HepG2 (cell line): Measurements from ENCODE around the gene CCDC116. TPM values are rescaled to one million over a fixed set of nuclear protein-coding genes. Genes with fewer than 3 reads are reported as not detected.

Source experiments
- CSRNP1 ChIP-seq: sonication (generic); formaldehyde crosslinking; IDR thresholded peaks from 2 replicates; pipeline ENCODE4 v1.8.1; 2023; ENCODE audit warnings: mild to moderate bottlenecking, missing genetic modification reagents
- ELF3 ChIP-seq: IDR thresholded peaks from 2 replicates; pipeline ENCODE4 v1.6.1; 2016; ENCODE audit warnings: missing genetic modification reagents, missing compliant biosample characterization
- EZH2 ChIP-seq: conservative IDR thresholded peaks from 2 replicates; pipeline ENCODE4 v1.6.1; 2012; ENCODE audit warnings: mild to moderate bottlenecking, low read depth, low read length, moderate library complexity
- FLYWCH1 ChIP-seq: sonication (generic); formaldehyde crosslinking; IDR thresholded peaks from 2 replicates; pipeline ENCODE4 v1.8.1; 2023; ENCODE audit warnings: mild to moderate bottlenecking, missing genetic modification reagents
- GLI4 ChIP-seq: sonication (generic); formaldehyde crosslinking; IDR thresholded peaks from 2 replicates; pipeline ENCODE4 v1.5.1; 2020; ENCODE audit warnings: missing genetic modification reagents, mild to moderate bottlenecking, moderate library complexity, borderline replicate concordance
- KDM2A ChIP-seq: sonication (generic); formaldehyde crosslinking; IDR thresholded peaks from 2 replicates; pipeline ENCODE4 v1.4.0; 2020; ENCODE audit warnings: low read depth, missing genetic modification reagents, borderline replicate concordance
- KLF9 ChIP-seq: IDR thresholded peaks from 2 replicates; pipeline ENCODE4 v1.6.1; 2016; ENCODE audit warnings: low read depth
- LCORL ChIP-seq, 2 experiments: fragments of 450-650 bp in 1 of 2; sonication (generic) in 1 of 2; formaldehyde crosslinking in 1 of 2; IDR thresholded peaks; 2 replicates each; pipeline versions ENCODE4 v1.5.0 to v1.6.1; 2017 to 2020; ENCODE audit warnings: antibody characterized with exemption in 1 of 2, missing genetic modification reagents in 1 of 2
- NPAS2 ChIP-seq: sonication (generic); formaldehyde crosslinking; IDR thresholded peaks from 2 replicates; pipeline ENCODE4 v1.8.0; 2022; ENCODE audit warnings: mild to moderate bottlenecking, missing genetic modification reagents, borderline replicate concordance
- POLR2AphosphoS5 ChIP-seq: IDR thresholded peaks from 2 replicates; pipeline ENCODE4 v1.6.1; 2012; ENCODE audit warnings: low read depth, low read length
- RFX5 ChIP-seq: IDR thresholded peaks from 2 replicates; pipeline ENCODE4 v1.6.1; 2011; ENCODE audit warnings: low read depth, low read length, improper control_type of control experiment
- YY1 ChIP-seq: IDR thresholded peaks from 2 replicates; pipeline ENCODE4 v1.6.1; 2011; ENCODE audit warnings: low read length, low read depth, moderate library complexity, mild to moderate bottlenecking; ENCODE audit not compliant: insufficient read depth, insufficient replicate concordance
- ZBTB7B ChIP-seq: sonication (generic); formaldehyde crosslinking; IDR thresholded peaks from 2 replicates; pipeline ENCODE4 v1.4.0; 2020; ENCODE audit warnings: missing genetic modification reagents
- ZNF225 ChIP-seq: sonication (generic); formaldehyde crosslinking; IDR thresholded peaks from 2 replicates; pipeline ENCODE4 v1.4.0; 2020; ENCODE audit warnings: mild to moderate bottlenecking, missing genetic modification reagents
- ZNF605 ChIP-seq: sonication (generic); formaldehyde crosslinking; IDR thresholded peaks from 2 replicates; pipeline ENCODE4 v1.8.0; 2022; ENCODE audit warnings: mild to moderate bottlenecking, missing genetic modification reagents
- ZNF891 ChIP-seq: sonication (generic); formaldehyde crosslinking; IDR thresholded peaks from 2 replicates; pipeline ENCODE4 v1.5.0; 2020; ENCODE audit warnings: mild to moderate bottlenecking, missing genetic modification reagents
- ZSCAN22 ChIP-seq: sonication (generic); formaldehyde crosslinking; IDR thresholded peaks from 2 replicates; pipeline ENCODE4 v1.4.0; 2020; ENCODE audit warnings: mild to moderate bottlenecking, missing genetic modification reagents
- polyA plus RNA-seq, 8 experiments: library from polyadenylated mRNA; depleted of rRNA in 3 of 8; stranded (reverse) in 7 of 8; unstranded in 1 of 8; fragments of >200 nt; fragmentation: Illumina TruSeq in 4 of 8; extraction: Trizol in 4 of 8; gene quantifications; 2 replicates each; pipeline versions ENCODE4 v1.2.1 to v1.2.3, GENCODE V29; 2011 to 2016; ENCODE audit warnings: low read depth in 4 of 8, missing spikeins in 1 of 8, mixed read lengths in 1 of 8; ENCODE audit not compliant: insufficient read depth in 1 of 8
- total RNA-seq, 5 experiments: library from RNA; depleted of rRNA; stranded (reverse); fragments of >200 nt; fragmentation: Illumina TruSeq; extraction: Trizol; gene quantifications; 2 replicates each; pipeline ENCODE4 v1.2.3, GENCODE V29; 2016; ENCODE audit warnings: low read depth in 1 of 5
- TF ChIP-seq, protein P1 (sequence below): sonication (generic); formaldehyde crosslinking; IDR thresholded peaks from 2 replicates; pipeline ENCODE4 v1.4.0; 2020; ENCODE audit warnings: missing genetic modification reagents
- TF ChIP-seq, protein P2 (sequence below): sonication (generic); formaldehyde crosslinking; IDR thresholded peaks from 2 replicates; pipeline ENCODE4 v1.8.0; 2022; ENCODE audit warnings: low read depth, missing genetic modification reagents
- TF ChIP-seq, protein P3 (sequence below): sonication (generic); formaldehyde crosslinking; IDR thresholded peaks from 2 replicates; pipeline ENCODE4 v1.8.1; 2023; ENCODE audit warnings: mild to moderate bottlenecking, missing genetic modification reagents
- TF ChIP-seq, protein P4 (sequence below): sonication (generic); formaldehyde crosslinking; conservative IDR thresholded peaks from 2 replicates; pipeline ENCODE4 v1.8.1; 2023; ENCODE audit warnings: missing genetic modification reagents

CCDC116 gene
- total and polyA plus RNA-seq, 2 of the 13 experiments (the other 11 are each of a cell fraction or from before 2014, with no cell fraction given) = 0.15 to 0.33 TPM

GRCh38 chr22:21641789-21642583, 9.4 kb downstream of the CCDC116 start, which contains the start of gene SDF2L1 (continued):
- TF ChIP-seq FLYWCH1 (CRISPR knock-in tag) (no peak), ZBTB7B (no peak), LCORL (IDR thresholded peaks at IDR 0.05) (no peak), LCORL (CRISPR knock-in tag; IDR thresholded peaks at IDR 0.05) (no peak), ELF3 (CRISPR knock-in tag) (0 out of 2 replicates have a peak, but pooled peaks have one; percentile 37), ZNF605 (CRISPR knock-in tag) (no peak), CSRNP1 (CRISPR knock-in tag) (no peak), RFX5 (peak; percentile 88), ZSCAN22 (CRISPR knock-in tag) (no peak), KLF9 (CRISPR knock-in tag) (no peak), YY1 (no peak), KDM2A (CRISPR knock-in tag) (peak; percentile 43; the same call in 1 of the 2 replicates), EZH2 (no peak), NPAS2 (CRISPR knock-in tag) (no peak), POLR2AphosphoS5 (peak; percentile 83), ZNF225 (CRISPR knock-in tag) (no peak), ZNF891 (CRISPR knock-in tag) (no peak), GLI4 (CRISPR knock-in tag) (no peak; the same call in 1 of the 2 replicates)
- TF ChIP-seq, protein P1, sequence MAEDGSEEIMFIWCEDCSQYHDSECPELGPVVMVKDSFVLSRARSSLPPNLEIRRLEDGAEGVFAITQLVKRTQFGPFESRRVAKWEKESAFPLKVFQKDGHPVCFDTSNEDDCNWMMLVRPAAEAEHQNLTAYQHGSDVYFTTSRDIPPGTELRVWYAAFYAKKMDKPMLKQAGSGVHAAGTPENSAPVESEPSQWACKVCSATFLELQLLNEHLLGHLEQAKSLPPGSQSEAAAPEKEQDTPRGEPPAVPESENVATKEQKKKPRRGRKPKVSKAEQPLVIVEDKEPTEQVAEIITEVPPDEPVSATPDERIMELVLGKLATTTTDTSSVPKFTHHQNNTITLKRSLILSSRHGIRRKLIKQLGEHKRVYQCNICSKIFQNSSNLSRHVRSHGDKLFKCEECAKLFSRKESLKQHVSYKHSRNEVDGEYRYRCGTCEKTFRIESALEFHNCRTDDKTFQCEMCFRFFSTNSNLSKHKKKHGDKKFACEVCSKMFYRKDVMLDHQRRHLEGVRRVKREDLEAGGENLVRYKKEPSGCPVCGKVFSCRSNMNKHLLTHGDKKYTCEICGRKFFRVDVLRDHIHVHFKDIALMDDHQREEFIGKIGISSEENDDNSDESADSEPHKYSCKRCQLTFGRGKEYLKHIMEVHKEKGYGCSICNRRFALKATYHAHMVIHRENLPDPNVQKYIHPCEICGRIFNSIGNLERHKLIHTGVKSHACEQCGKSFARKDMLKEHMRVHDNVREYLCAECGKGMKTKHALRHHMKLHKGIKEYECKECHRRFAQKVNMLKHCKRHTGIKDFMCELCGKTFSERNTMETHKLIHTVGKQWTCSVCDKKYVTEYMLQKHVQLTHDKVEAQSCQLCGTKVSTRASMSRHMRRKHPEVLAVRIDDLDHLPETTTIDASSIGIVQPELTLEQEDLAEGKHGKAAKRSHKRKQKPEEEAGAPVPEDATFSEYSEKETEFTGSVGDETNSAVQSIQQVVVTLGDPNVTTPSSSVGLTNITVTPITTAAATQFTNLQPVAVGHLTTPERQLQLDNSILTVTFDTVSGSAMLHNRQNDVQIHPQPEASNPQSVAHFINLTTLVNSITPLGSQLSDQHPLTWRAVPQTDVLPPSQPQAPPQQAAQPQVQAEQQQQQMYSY (CRISPR knock-in tag) = no peak
- TF ChIP-seq, protein P2, sequence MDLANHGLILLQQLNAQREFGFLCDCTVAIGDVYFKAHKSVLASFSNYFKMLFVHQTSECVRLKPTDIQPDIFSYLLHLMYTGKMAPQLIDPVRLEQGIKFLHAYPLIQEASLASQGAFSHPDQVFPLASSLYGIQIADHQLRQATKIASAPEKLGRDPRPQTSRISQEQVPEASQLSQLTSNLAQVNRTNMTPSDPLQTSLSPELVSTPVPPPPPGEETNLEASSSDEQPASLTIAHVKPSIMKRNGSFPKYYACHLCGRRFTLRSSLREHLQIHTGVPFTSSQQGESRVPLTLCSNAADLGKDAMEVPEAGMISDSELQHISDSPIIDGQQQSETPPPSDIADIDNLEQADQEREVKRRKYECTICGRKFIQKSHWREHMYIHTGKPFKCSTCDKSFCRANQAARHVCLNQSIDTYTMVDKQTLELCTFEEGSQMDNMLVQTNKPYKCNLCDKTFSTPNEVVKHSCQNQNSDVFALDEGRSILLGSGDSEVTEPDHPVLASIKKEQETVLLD (CRISPR knock-in tag) = no peak
- TF ChIP-seq, protein P3, sequence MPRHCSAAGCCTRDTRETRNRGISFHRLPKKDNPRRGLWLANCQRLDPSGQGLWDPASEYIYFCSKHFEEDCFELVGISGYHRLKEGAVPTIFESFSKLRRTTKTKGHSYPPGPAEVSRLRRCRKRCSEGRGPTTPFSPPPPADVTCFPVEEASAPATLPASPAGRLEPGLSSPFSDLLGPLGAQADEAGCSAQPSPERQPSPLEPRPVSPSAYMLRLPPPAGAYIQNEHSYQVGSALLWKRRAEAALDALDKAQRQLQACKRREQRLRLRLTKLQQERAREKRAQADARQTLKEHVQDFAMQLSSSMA (CRISPR knock-in tag) = no peak
- TF ChIP-seq, protein P4, sequence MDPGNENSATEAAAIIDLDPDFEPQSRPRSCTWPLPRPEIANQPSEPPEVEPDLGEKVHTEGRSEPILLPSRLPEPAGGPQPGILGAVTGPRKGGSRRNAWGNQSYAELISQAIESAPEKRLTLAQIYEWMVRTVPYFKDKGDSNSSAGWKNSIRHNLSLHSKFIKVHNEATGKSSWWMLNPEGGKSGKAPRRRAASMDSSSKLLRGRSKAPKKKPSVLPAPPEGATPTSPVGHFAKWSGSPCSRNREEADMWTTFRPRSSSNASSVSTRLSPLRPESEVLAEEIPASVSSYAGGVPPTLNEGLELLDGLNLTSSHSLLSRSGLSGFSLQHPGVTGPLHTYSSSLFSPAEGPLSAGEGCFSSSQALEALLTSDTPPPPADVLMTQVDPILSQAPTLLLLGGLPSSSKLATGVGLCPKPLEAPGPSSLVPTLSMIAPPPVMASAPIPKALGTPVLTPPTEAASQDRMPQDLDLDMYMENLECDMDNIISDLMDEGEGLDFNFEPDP = no peak
